Suppressor macrophage treated with lipopolysaccharide for 4 hours (primary cell): ENCODE results near the gene PPT1.
A peak's percentile ranks its signal among the peaks of the same experiment; 100 is the strongest.

Experiments
- DNase-seq: peaks from one replicate; pipeline ENCODE4 v3.0.0-alpha.2; 2020

PPT1 gene

DNA sequence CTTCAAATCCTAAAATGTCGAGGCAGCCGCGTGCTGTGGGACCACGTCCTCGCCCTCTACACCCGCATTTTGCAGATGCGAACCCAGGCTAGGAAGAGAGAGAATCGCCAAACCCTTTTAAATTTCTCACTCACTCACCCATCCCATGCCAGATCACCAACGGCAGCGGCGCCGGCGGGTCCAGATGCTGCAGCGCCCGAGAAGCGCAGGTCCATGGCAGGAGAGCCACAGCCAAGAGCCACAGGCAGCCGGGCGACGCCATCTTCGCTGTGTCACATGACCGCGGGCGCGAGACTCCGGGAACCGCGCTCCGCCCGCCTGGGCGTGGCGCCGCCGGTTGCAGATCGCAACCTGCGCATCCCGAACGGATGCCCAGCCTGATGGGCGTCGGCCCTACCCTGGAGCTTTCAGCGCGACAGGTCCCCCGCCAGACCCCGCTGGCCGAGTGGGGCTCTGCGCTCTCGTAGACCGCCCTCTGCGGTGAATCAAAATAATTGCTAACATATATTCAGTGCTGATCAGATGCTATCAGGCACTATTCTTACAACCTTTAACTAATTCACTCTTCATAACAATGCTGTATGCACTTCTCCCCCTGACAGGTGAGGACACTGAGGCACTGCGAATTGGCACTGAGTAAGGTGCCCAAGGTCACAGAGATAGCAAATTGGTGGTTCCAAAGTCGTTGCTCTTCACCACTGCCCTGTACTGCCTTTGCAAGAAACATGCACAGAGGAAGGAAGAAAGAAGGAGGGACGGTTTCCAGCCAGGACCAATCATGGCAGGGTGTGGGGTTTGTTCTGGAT lies at the start of gene PPT1:
Gene PPT1 (minus strand): TSS at position 276 of the 806 bp plus-strand sequence. CDS start 14 bp downstream, at position 262.
- DNase-seq = peak; percentile 79

GRCh38 chr1:40143891-40144575 lies 47.0 kb upstream of the PPT1 start:
- peak; percentile 88 for DNase-seq

GRCh38 chr1:40141878-40142535 lies 45.0 kb upstream of the PPT1 start:
- no peak for DNase-seq

DNA sequence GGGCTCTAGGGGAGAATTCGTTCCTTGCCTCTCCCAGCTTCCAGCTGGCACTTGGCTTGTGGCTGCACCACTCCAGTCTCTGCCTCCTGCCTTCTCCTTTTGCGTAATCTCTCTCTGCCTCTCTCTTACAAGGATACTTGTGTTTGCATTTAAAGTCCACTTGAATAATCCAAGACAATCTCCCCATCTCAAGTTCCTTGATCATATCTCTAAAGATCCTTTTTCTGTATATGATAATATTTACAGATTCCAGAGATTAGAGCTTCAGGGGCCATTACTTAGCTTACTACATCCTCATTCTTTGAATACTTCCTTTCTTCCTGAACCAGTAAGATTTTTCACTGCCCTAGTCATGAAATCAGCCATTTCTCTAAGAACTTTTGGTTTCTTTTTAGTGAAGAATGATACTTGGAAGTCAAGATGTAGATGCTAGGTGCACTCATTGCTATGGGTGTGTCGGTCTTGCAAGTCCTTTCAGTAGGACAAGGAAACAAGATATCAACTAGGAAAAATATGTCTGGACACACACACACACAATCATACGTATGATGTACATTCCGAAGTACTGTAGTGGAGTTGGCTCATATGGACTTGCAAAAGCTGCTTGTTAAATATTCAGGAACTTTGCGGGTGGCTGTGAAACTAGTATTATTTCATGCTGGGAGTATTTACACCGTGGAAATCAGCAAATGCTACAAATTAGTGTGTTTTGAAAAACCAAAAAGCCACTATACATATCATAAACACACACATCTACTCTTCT lies 43.3 kb upstream of the PPT1 start:
- peak; percentile 34 for DNase-seq

- DNase-seq = no peak
These were observed 36.8 kb upstream of the PPT1 start for GRCh38 chr1:40133839-40134238.

GRCh38 chr1:40133312-40133665 lies 36.2 kb upstream of the PPT1 start:
- no peak for DNase-seq

GRCh38 chr1:40132383-40133311 lies 35.6 kb upstream of the PPT1 start:
- DNase-seq = no peak

- peak; percentile 22 for DNase-seq
These were observed 33.8 kb upstream of the PPT1 start for GRCh38 chr1:40130892-40131291.

DNA sequence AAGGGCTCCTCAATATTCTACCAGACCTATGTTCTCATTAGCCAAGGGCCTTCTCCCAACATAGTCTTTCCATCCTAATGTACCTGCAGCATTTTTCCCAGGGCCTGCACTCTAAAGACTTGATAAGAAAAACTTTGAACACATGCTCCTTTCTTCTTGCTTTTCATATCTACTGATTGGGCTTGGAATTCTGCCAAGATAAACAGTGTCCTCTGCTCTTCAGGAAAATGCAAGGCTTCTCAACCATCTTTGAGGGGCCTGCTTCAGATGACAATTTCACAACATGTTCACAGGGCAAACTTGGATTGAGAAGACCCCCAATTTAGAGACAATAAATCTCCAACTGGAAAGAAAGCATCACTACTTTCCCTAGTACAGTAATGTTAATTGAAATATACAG lies 25.8 kb upstream of the PPT1 start:
- DNase-seq = no peak

GRCh38 chr1:40120128-40120527 lies 23.1 kb upstream of the PPT1 start:
- no peak for DNase-seq

GRCh38 chr1:40114400-40114799 lies 17.3 kb upstream of the PPT1 start:
- DNase-seq = no peak

GRCh38 chr1:40110389-40110788 lies 13.3 kb upstream of the PPT1 start:
- no peak for DNase-seq

DNA sequence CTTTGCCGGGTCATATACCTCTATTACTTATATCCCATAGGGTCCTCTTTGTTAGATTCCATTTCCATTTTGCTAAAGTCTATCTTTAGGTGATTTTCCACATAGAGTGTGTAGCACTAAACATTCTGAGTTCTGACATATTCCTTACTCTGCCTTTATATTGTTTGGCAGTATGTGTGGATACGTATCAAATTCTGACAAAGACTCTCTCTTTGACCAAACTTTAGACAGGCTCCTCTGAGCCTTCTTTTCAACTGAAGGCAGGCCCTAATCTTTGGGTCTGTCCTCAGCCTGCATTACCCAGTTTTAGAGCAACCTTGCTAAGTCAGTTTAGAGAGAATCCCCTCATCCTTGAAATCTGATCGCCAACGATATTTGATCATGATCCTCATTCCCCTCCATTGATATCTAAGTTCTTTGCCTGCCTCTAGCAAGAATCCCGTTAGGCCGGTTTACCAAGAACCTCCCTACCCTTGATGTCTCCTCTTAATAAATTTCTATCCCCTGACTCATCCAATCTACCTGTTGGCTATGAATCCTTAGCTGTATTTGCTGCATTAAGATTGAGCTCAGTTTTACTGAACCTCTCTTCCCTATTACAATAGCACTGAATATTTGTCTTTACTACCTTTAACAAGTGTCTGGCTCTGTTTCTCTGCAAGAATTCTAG lies 10.4 kb upstream of the PPT1 start:
- no peak for DNase-seq

DNA sequence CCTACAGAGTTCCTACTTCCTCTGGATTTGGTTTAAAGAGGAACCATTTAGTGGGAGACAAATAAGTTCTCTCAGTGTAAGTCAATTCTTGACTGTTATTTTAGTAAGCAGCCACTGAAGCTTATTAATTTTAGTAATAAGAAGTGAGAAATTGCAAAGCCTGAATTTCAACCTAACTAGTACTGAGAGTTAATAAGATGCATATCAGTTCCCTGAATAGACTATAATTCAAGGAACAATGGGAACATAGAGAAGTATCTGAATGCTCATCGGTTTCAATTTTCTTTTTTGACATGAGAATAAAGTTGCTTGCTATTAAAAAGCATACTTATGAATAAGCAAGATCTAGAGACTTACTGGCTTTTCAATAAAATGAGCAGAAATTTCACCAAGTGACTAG lies 8.0 kb upstream of the PPT1 start:
- DNase-seq = no peak

GRCh38 chr1:40102896-40103295 lies 5.8 kb upstream of the PPT1 start:
- no peak for DNase-seq

DNA sequence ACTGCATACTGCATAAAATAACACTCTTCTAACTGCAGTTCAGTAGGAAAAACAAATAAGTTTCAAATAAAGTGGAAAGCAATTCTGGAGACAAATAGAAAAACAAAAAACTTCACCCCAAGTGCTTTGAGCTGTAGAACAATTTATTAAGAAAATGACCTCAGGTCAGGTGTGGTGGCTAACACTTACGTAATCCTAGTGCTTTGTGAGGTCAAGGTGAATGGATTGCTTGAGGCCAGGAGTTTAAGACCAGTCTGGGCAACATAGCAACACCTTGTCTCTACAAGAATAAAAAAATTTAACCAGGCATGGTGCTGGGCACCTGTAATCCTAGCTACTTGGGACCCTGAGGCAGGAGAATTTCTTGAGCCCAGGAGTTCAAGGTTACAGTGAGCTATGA lies 5.0 kb upstream of the PPT1 start:
- no peak for DNase-seq

DNA sequence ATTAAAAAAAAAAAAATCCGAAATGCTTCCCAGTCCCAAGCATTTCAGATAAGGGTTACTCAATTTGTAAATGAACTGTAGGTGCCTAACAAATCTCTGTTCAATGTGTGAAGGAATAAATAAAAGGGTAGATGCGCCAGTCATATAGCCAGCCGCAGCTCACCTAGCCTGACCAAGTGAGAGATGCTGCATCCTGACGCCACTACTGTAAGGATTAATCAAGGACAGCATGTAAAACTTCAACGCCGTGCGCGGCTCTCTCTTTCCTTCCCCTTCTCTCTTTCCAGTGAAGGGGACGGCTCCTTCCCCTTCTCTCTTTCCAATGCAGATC lies 441 bp downstream of the PPT1 start:
- no peak for DNase-seq

DNA sequence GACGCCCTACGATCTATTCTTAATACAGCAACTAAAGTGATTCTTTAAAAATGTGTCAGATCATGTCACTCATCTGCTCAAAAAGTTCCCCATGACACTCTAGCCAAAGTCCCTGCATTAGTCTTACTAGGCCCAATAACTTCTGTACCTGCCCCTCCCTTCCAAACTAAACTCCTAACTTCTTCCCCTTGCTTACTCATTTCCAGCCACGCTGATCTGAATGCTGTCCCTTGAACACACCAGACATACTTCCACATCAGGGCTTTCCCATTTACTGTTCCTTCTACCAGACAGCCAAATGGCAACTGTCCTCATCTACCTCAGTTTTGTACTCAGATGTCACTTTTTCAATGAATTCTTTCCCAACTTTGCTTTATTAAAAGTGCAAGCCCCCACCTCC lies 1.2 kb downstream of the PPT1 start:
- peak; percentile 68 for DNase-seq

- DNase-seq = peak; percentile 70
These were observed 2.5 kb downstream of the PPT1 start for GRCh38 chr1:40094466-40095110.

DNA sequence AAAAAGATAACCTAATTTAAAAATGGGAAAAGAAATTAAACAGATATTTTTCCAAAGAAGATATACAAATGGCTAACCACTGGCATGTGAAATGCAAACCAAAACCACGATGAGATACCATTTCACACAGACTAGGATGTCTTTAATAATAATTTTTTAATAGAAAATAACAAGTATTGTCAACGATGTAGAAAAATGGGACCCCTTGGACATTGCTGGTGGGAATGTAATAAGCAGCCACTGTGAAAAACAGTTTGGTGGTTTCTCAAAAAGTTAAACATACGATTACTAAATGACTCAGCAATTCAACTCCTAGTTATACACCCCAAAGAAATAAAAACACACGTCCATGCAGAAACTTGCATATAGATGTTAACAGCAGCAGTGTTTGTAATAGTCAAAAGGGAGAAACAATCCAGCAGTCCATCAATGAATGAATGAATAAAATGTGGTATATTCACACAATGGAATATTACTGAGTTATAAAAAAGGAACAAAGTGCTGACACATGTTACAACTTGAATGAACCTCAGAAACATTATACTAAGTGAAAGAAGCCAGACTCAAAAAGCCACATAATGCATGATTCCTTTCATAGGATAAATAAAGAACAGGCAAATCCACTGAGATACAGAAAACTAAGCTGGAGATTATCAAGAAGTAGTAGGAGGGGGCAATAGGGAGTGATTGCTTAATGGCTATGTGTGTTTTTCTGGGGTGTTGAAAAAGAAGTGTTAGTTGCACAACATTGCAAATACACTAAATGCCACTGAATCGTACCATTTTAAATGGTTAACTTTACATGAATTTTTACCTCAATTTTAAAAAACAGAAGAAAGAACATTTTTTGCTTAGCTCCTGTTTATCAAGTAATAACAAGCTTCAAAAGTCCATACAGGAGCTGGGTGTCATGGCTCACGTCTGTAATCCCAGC lies 4.1 kb downstream of the PPT1 start:
- no peak for DNase-seq
